AG04450 (cell line): ENCODE results near the gene SOCS6. TPM values are rescaled to one million over a fixed set of nuclear protein-coding genes. Genes with fewer than 3 reads are reported as not detected.

Experiments
- CTCF ChIA-PET: fragments of 300-600, 350-600 bp; formaldehyde crosslinking; extraction: SDS; loops from one replicate; lab custom pipeline; 2022; ENCODE audit warnings: antibody characterized with exemption, inconsistent platforms; lab: Charles Lee
- POLR2A ChIA-PET: fragments of 350-600 bp; formaldehyde crosslinking; extraction: SDS; loops from one replicate; lab custom pipeline; 2021; ENCODE audit warnings: antibody characterized with exemption, inconsistent platforms; lab: Yijun Ruan, JAX
- DNase-seq: peaks from one replicate; pipeline ENCODE4 v3.0.0-alpha.2; 2011; ENCODE audit warnings: low read depth, low spot score
- H3K27ac ChIP-seq: one replicate; pipeline ENCODE4 v1.5.1; 2012; ENCODE audit warnings: low read depth, low read length, control low read depth
- H3K27me3 ChIP-seq: one replicate; pipeline ENCODE4 v1.6.0; 2012; ENCODE audit warnings: low read length; ENCODE audit not compliant: control insufficient read depth, insufficient read depth
- H3K4me3 ChIP-seq: 2 replicates; pipeline ENCODE4 v1.5.1; 2011; ENCODE audit warnings: mild to moderate bottlenecking, low read depth, low read length, control low read depth
- H3K9me3 ChIP-seq: 2 replicates; pipeline ENCODE4 v1.5.1; 2012; ENCODE audit warnings: low read length; ENCODE audit not compliant: control insufficient read depth, insufficient read depth
- CTCF ChIP-seq: IDR thresholded peaks from 2 replicates; pipeline ENCODE4 v1.5.1; 2011; ENCODE audit warnings: low read depth, low read length, control low read depth, inconsistent platforms
- polyA plus RNA-seq: library from polyadenylated mRNA; depleted of rRNA; stranded (reverse); fragments of >200 nt; gene quantifications from 2 replicates; pipeline ENCODE4 v1.2.3, GENCODE V29; 2011

Gene SOCS6
- polyA plus RNA-seq, 1 experiment = 26.7 TPM

- Histone ChIP-seq H3K27ac (no peak overlapping the region), H3K27me3 (no peaks in the 10 kb centered on the region), H3K9me3 (peaks cover 2% of the 10 kb centered on the region; the same call in 1 of the 2 replicates), H3K4me3 (no peak overlapping the region)
- ChIA-PET CTCF (interaction anchor here (0.6 to 0.8 kb wide), 2 partner anchors 102 to 123 kb away, joined by 3 read pairs; no protein-coding TSS in a partner anchor), POLR2A (interaction anchor here (0.7 kb wide), 1 partner anchor 34 kb away, joined by 7 read pairs; no protein-coding TSS in a partner anchor)
- DNase-seq = no peak
- no peak for TF ChIP-seq CTCF
Measured at GRCh38 chr18:70331456-70332097, 42.7 kb downstream of the SOCS6 start.

- ChIA-PET CTCF (interaction anchor here (0.8 to 1.4 kb wide), 2 partner anchors 90 to 101 kb away, joined by 3 read pairs; no protein-coding TSS in a partner anchor), POLR2A (no interaction called here)
- Histone ChIP-seq H3K27me3 (no peaks in the 10 kb centered on the region), H3K9me3 (peaks cover 2% of the 10 kb centered on the region; the same call in 1 of the 2 replicates), H3K27ac (no peak overlapping the region), H3K4me3 (no peak overlapping the region)
- no peak for DNase-seq
- TF ChIP-seq CTCF = no peak
Measured at GRCh38 chr18:70332694-70333093, 43.8 kb downstream of the SOCS6 start.

GRCh38 chr18:70333316-70333715 is 44.5 kb downstream of the SOCS6 start:
- Histone ChIP-seq H3K27me3 (no peaks in the 10 kb centered on the region), H3K9me3 (peaks cover 2% of the 10 kb centered on the region; the same call in 1 of the 2 replicates), H3K27ac (peak overlapping the region; percentile 84), H3K4me3 (no peak overlapping the region)
- POLR2A ChIA-PET = interaction anchor here (1.0 kb wide), 1 partner anchor 24 kb away, joined by 3 read pairs; no protein-coding TSS in a partner anchor
- no peak for DNase-seq
- CTCF ChIA-PET = interaction anchor here (1.3 to 1.4 kb wide), 2 partner anchors 90 to 101 kb away, joined by 3 to 6 read pairs; no protein-coding TSS in a partner anchor
- no peak for TF ChIP-seq CTCF

GRCh38 chr18:70333757-70334156 is 44.9 kb downstream of the SOCS6 start:
- no peak for TF ChIP-seq CTCF
- H3K27ac ChIP-seq = peak overlapping the region; percentile 84
- H3K9me3 ChIP-seq = peaks cover 2% of the 10 kb centered on the region; the same call in 1 of the 2 replicates
- no peaks in the 10 kb centered on the region for H3K27me3 ChIP-seq
- ChIA-PET POLR2A (interaction anchor here (1.0 kb wide), 1 partner anchor 24 kb away, joined by 3 read pairs; no protein-coding TSS in a partner anchor), CTCF (interaction anchor here (1.3 to 1.4 kb wide), 2 partner anchors 89 to 101 kb away, joined by 3 to 6 read pairs; no protein-coding TSS in a partner anchor)
- DNase-seq = peak; percentile 94
- H3K4me3 ChIP-seq = no peak overlapping the region

GRCh38 chr18:70334264-70334663 is 45.4 kb downstream of the SOCS6 start:
- Histone ChIP-seq H3K9me3 (peaks cover 2% of the 10 kb centered on the region; the same call in 1 of the 2 replicates), H3K27ac (peak overlapping the region; percentile 73), H3K4me3 (no peak overlapping the region), H3K27me3 (no peaks in the 10 kb centered on the region)
- ChIA-PET POLR2A (interaction anchor here (1.0 kb wide), 1 partner anchor 23 kb away, joined by 3 read pairs; no protein-coding TSS in a partner anchor), CTCF (interaction anchor here (1.3 to 1.4 kb wide), 2 partner anchors 89 to 100 kb away, joined by 3 to 6 read pairs; no protein-coding TSS in a partner anchor)
- no peak for TF ChIP-seq CTCF
- DNase-seq = no peak
